CD8-positive, alpha-beta memory T cell (primary cell): ENCODE data around the gene CYTL1. TPM values are rescaled to one million over a fixed set of nuclear protein-coding genes. Genes with fewer than 3 reads are reported as not detected.

Experiments used
- CTCF ChIA-PET: fragments of 350-600 bp; sonication (Branson Sonifier 250); formaldehyde crosslinking; loops from one replicate; lab custom pipeline; 2021; ENCODE audit warnings: antibody characterized with exemption; lab: Charles Lee
- POLR2A ChIA-PET: fragments of 350-600 bp; sonication (Branson Sonifier 250); formaldehyde crosslinking; loops from one replicate; lab custom pipeline; 2021; ENCODE audit warnings: antibody characterized with exemption; lab: Charles Lee
- DNase-seq, 5 donors: peaks; one replicate each; pipeline versions ENCODE4 v3.0.0 to v3.0.0-alpha.2; 2020 to 2022; ENCODE audit warnings: mixed read lengths in 1 of 5
- H3K27ac ChIP-seq: one replicate; pipeline ENCODE4 v1.7.0; 2013; ENCODE audit warnings: low read depth, mild to moderate bottlenecking, low read length, moderate library complexity
- H3K27me3 ChIP-seq: 2 replicates; pipeline ENCODE4 v1.7.0; 2013; ENCODE audit warnings: low read length, mild to moderate bottlenecking; ENCODE audit not compliant: insufficient read depth, poor library complexity, severe bottlenecking
- H3K36me3 ChIP-seq: 2 replicates; pipeline ENCODE4 v1.7.0; 2013; ENCODE audit warnings: mild to moderate bottlenecking, low read length, moderate library complexity; ENCODE audit not compliant: insufficient read depth
- H3K4me1 ChIP-seq: 2 replicates; pipeline ENCODE4 v1.7.0; 2013; ENCODE audit warnings: mild to moderate bottlenecking, low read length, moderate library complexity; ENCODE audit not compliant: insufficient read depth
- H3K4me3 ChIP-seq: 2 replicates; pipeline ENCODE4 v1.7.0; 2013; ENCODE audit warnings: mild to moderate bottlenecking, low read length
- H3K9me3 ChIP-seq: 2 replicates; pipeline ENCODE4 v1.7.0; 2013; ENCODE audit warnings: mild to moderate bottlenecking, low read length
- H3K27ac Mint-ChIP-seq, 8 donors: one replicate each; pipeline ENCODE4 v1.8.0; 2020 to 2021; ENCODE audit warnings: mixed read lengths in 8 of 8, mild to moderate bottlenecking in 6 of 8, inconsistent platforms in 3 of 8, moderate library complexity in 3 of 8
- H3K27me3 Mint-ChIP-seq, 2 donors: one replicate each; pipeline ENCODE4 v1.8.0; 2020 to 2021; ENCODE audit warnings: mixed read lengths in 2 of 2, mild to moderate bottlenecking in 1 of 2, moderate library complexity in 1 of 2
- H3K36me3 Mint-ChIP-seq, 3 donors: one replicate each; pipeline ENCODE4 v1.8.0; 2020 to 2021; ENCODE audit warnings: mixed read lengths in 3 of 3, inconsistent platforms in 1 of 3, mild to moderate bottlenecking in 1 of 3
- H3K4me1 Mint-ChIP-seq, 3 donors: one replicate each; pipeline ENCODE4 v1.8.0; 2020 to 2021; ENCODE audit warnings: mixed read lengths in 3 of 3, inconsistent platforms in 1 of 3, mild to moderate bottlenecking in 1 of 3
- H3K4me3 Mint-ChIP-seq, 7 donors: one replicate each; pipeline ENCODE4 v1.8.0; 2020 to 2021; ENCODE audit warnings: mixed read lengths in 7 of 7, mild to moderate bottlenecking in 6 of 7, moderate library complexity in 4 of 7, inconsistent platforms in 2 of 7
- H3K9me3 Mint-ChIP-seq, 5 donors: one replicate each; pipeline ENCODE4 v1.8.0; 2020 to 2022; ENCODE audit warnings: mixed read lengths in 5 of 5, mild to moderate bottlenecking in 3 of 5, moderate library complexity in 2 of 5, inconsistent platforms in 1 of 5
- polyA plus RNA-seq: library from polyadenylated mRNA; unstranded; fragments of 300-500 nt; fragmentation: Illumina TruSeq; gene quantifications from one replicate; pipeline ENCODE4 v1.2.3, GENCODE V29; 2021
- total RNA-seq, 2 experiments: library from RNA; stranded (reverse); gene quantifications; one replicate each; pipeline ENCODE4 v1.2.3, GENCODE V29; 2021

Gene CYTL1
- total and polyA plus RNA-seq, 3 experiments from 2014 or later, result 1.7 TPM; not detected in 2

GRCh38 chr4:4987656-4988055, 31.6 kb downstream of the CYTL1 start:
- ChIA-PET CTCF (no interaction called here), POLR2A (no interaction called here)
- no peak overlapping the region for H3K27ac ChIP-seq
- no peak overlapping the region for H3K27ac Mint-ChIP-seq
- no peaks in the 10 kb centered on the region for H3K27me3 ChIP-seq
- H3K4me3 ChIP-seq, result no peak overlapping the region
- H3K36me3 ChIP-seq, result no peaks in the 10 kb centered on the region
- H3K27me3 Mint-ChIP-seq, result peaks cover 6 to 8% of the 10 kb centered on the region in 2 donors
- no peaks in the 10 kb centered on the region for H3K4me1 Mint-ChIP-seq
- H3K9me3 ChIP-seq, result no peaks in the 10 kb centered on the region
- H3K4me1 ChIP-seq, result no peaks in the 10 kb centered on the region
- no peak overlapping the region for H3K4me3 Mint-ChIP-seq
- H3K36me3 Mint-ChIP-seq, result no peaks in the 10 kb centered on the region
- no peak for DNase-seq
- peaks cover 0 to 2% (median 0%) of the 10 kb centered on the region in 5 donors for H3K9me3 Mint-ChIP-seq

GRCh38 chr4:4986841-4987240, 32.4 kb downstream of the CYTL1 start:
- H3K27ac ChIP-seq, result no peak overlapping the region
- peak overlapping the region in 1 of 8 donors; percentile 34 for H3K27ac Mint-ChIP-seq
- no peaks in the 10 kb centered on the region for H3K9me3 ChIP-seq
- H3K4me3 Mint-ChIP-seq, result no peak overlapping the region
- H3K4me1 Mint-ChIP-seq, result no peaks in the 10 kb centered on the region
- no peak for DNase-seq
- no peaks in the 10 kb centered on the region for H3K36me3 Mint-ChIP-seq
- peaks cover 6 to 8% of the 10 kb centered on the region in 2 donors for H3K27me3 Mint-ChIP-seq
- ChIA-PET CTCF (no interaction called here), POLR2A (no interaction called here)
- H3K4me1 ChIP-seq, result no peaks in the 10 kb centered on the region
- H3K36me3 ChIP-seq, result no peaks in the 10 kb centered on the region
- no peak overlapping the region for H3K4me3 ChIP-seq
- no peaks in the 10 kb centered on the region for H3K27me3 ChIP-seq
- H3K9me3 Mint-ChIP-seq, result peaks cover 0 to 2% (median 0%) of the 10 kb centered on the region in 5 donors

- H3K4me1 Mint-ChIP-seq, result no peaks in the 10 kb centered on the region
- no peak overlapping the region for H3K4me3 Mint-ChIP-seq
- H3K27ac Mint-ChIP-seq, result no peak overlapping the region
- Histone ChIP-seq H3K36me3 (no peaks in the 10 kb centered on the region), H3K9me3 (no peaks in the 10 kb centered on the region), H3K4me3 (no peak overlapping the region), H3K27me3 (no peaks in the 10 kb centered on the region), H3K27ac (no peak overlapping the region), H3K4me1 (no peaks in the 10 kb centered on the region)
- peaks cover 6 to 8% of the 10 kb centered on the region in 2 donors for H3K27me3 Mint-ChIP-seq
- POLR2A ChIA-PET, result no interaction called here
- DNase-seq, result no peak
- CTCF ChIA-PET, result interaction anchor here (1.1 kb wide), 1 partner anchor 9 kb away, joined by 3 read pairs; no protein-coding TSS in a partner anchor
- no peaks in the 10 kb centered on the region for H3K36me3 Mint-ChIP-seq
- H3K9me3 Mint-ChIP-seq, result peaks cover 0 to 2% (median 0%) of the 10 kb centered on the region in 5 donors
These were observed 33.4 kb downstream of the CYTL1 start for GRCh38 chr4:4985844-4986243.

DNA sequence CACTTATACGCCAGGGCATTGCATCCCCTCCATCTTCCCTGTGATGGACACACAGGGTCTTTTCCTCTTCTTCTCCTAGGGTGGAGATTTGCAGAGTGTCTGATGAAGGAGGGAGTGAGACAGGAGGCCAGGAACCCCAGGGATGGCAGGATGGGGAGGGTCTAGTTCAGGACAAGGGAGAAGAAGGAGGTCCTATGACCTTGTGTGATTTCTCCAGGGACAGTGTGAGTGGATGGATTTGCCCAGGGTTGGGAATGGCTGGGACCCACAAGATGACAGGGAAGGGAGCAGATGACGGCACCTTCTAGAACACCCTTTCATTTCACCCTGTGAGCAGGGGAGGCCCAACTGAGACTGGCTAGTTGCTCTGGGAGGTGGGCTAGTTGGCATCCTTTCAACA, 34.2 kb downstream of the CYTL1 start:
- Mint-ChIP-seq H3K4me1 (no peaks in the 10 kb centered on the region), H3K27ac (no peak overlapping the region), H3K36me3 (no peaks in the 10 kb centered on the region), H3K4me3 (no peak overlapping the region), H3K9me3 (peaks cover 0 to 4% (median 0%) of the 10 kb centered on the region in 5 donors), H3K27me3 (peaks cover 6 to 8% of the 10 kb centered on the region in 2 donors)
- DNase-seq, result no peak
- ChIA-PET POLR2A (no interaction called here), CTCF (interaction anchor here (1.1 kb wide), 1 partner anchor 9 kb away, joined by 3 read pairs; no protein-coding TSS in a partner anchor)
- Histone ChIP-seq H3K4me1 (no peaks in the 10 kb centered on the region), H3K27ac (no peak overlapping the region), H3K36me3 (no peaks in the 10 kb centered on the region), H3K9me3 (no peaks in the 10 kb centered on the region), H3K27me3 (no peaks in the 10 kb centered on the region), H3K4me3 (no peak overlapping the region)

- H3K36me3 ChIP-seq, result no peaks in the 10 kb centered on the region
- Mint-ChIP-seq H3K4me1 (no peaks in the 10 kb centered on the region), H3K9me3 (peaks cover 0 to 6% (median 0%) of the 10 kb centered on the region in 5 donors), H3K27ac (no peak overlapping the region), H3K36me3 (no peaks in the 10 kb centered on the region), H3K27me3 (peaks cover 6 to 7% of the 10 kb centered on the region in 2 donors), H3K4me3 (no peak overlapping the region)
- no peaks in the 10 kb centered on the region for H3K4me1 ChIP-seq
- DNase-seq, result no peak
- H3K9me3 ChIP-seq, result no peaks in the 10 kb centered on the region
- CTCF ChIA-PET, result no interaction called here
- H3K27ac ChIP-seq, result no peak overlapping the region
- POLR2A ChIA-PET, result no interaction called here
- H3K27me3 ChIP-seq, result no peaks in the 10 kb centered on the region
- no peak overlapping the region for H3K4me3 ChIP-seq
These were observed 35.1 kb downstream of the CYTL1 start for GRCh38 chr4:4984186-4984585.

- no peaks in the 10 kb centered on the region for H3K36me3 Mint-ChIP-seq
- POLR2A ChIA-PET, result no interaction called here
- peaks cover 2 to 3% of the 10 kb centered on the region in 2 donors for H3K27me3 Mint-ChIP-seq
- no peak for DNase-seq
- Histone ChIP-seq H3K4me3 (no peak overlapping the region), H3K36me3 (no peaks in the 10 kb centered on the region), H3K27me3 (no peaks in the 10 kb centered on the region), H3K27ac (no peak overlapping the region), H3K9me3 (no peaks in the 10 kb centered on the region), H3K4me1 (no peaks in the 10 kb centered on the region)
- no peak overlapping the region for H3K27ac Mint-ChIP-seq
- H3K4me3 Mint-ChIP-seq, result no peak overlapping the region
- H3K4me1 Mint-ChIP-seq, result no peaks in the 10 kb centered on the region
- CTCF ChIA-PET, result no interaction called here
- peaks cover 0 to 12% (median 6%) of the 10 kb centered on the region in 5 donors for H3K9me3 Mint-ChIP-seq
These were observed 37.4 kb downstream of the CYTL1 start for GRCh38 chr4:4981827-4982226.

DNA sequence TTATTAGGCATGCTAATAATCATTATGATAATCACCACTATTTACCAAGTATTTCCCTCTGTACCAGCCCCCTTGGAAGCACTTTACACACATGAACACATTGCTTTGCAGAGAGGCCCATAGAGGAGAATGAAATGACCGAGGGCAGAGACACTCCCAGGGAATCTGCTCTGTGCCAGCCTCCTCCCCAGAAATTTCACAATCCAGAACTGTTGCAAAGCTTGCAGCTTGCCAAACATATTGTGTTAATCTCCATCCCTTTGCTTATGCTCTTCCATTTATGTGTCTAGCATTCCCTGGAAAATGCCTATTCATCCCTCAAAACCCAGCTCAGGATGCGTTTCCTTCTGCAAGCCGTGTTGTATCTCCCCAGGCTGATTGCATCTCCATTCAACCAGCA, 37.8 kb downstream of the CYTL1 start:
- POLR2A ChIA-PET, result no interaction called here
- no peak overlapping the region for H3K27ac ChIP-seq
- H3K36me3 ChIP-seq, result no peaks in the 10 kb centered on the region

GRCh38 chr4:4980621-4981230, 38.5 kb downstream of the CYTL1 start:
- no peaks in the 10 kb centered on the region for H3K9me3 ChIP-seq
- DNase-seq, result no peak
- H3K27me3 ChIP-seq, result no peaks in the 10 kb centered on the region
- Mint-ChIP-seq H3K9me3 (peaks cover 0 to 13% (median 9%) of the 10 kb centered on the region in 5 donors), H3K27me3 (peaks cover 2 to 5% of the 10 kb centered on the region in 2 donors), H3K4me3 (no peak overlapping the region), H3K27ac (no peak overlapping the region), H3K4me1 (no peaks in the 10 kb centered on the region), H3K36me3 (peaks cover 0 to 2% (median 0%) of the 10 kb centered on the region in 3 donors)
- no peak overlapping the region for H3K4me3 ChIP-seq
- no peaks in the 10 kb centered on the region for H3K4me1 ChIP-seq
- ChIA-PET POLR2A (no interaction called here), CTCF (no interaction called here)
- H3K27ac ChIP-seq, result no peak overlapping the region
- no peaks in the 10 kb centered on the region for H3K36me3 ChIP-seq

More for the DNA sequence above, 37.8 kb downstream of the CYTL1 start:
- Mint-ChIP-seq H3K36me3 (no peaks in the 10 kb centered on the region), H3K9me3 (peaks cover 0 to 12% (median 6%) of the 10 kb centered on the region in 5 donors), H3K4me3 (no peak overlapping the region), H3K27ac (no peak overlapping the region), H3K27me3 (peaks cover 0 to 3% of the 10 kb centered on the region in 2 donors), H3K4me1 (no peaks in the 10 kb centered on the region)
- Histone ChIP-seq H3K4me3 (no peak overlapping the region), H3K27me3 (no peaks in the 10 kb centered on the region), H3K9me3 (no peaks in the 10 kb centered on the region), H3K4me1 (no peaks in the 10 kb centered on the region)
- CTCF ChIA-PET, result no interaction called here
- DNase-seq, result no peak
